Kidney epithelial cell (primary cell): ENCODE data around the gene DUSP16. TPM values are rescaled to one million over a fixed set of nuclear protein-coding genes. Genes with fewer than 3 reads are reported as not detected.

Experiments
- DNase-seq: peaks from one replicate; pipeline ENCODE4 v3.0.0-alpha.2; 2010; ENCODE audit warnings: low read depth
- H3K27me3 ChIP-seq: 2 replicates; pipeline ENCODE4 v1.6.0; 2011; ENCODE audit warnings: low read length; ENCODE audit not compliant: control insufficient read depth, insufficient read depth
- H3K36me3 ChIP-seq: 2 replicates; pipeline ENCODE4 v1.5.1; 2011; ENCODE audit warnings: low read length; ENCODE audit not compliant: control insufficient read depth, insufficient read depth
- H3K4me3 ChIP-seq: 2 replicates; pipeline ENCODE4 v1.5.1; 2011; ENCODE audit warnings: low read depth, mild to moderate bottlenecking, control low read depth, low read length
- CTCF ChIP-seq: IDR thresholded peaks from 2 replicates; pipeline ENCODE4 v1.5.1; 2011; ENCODE audit warnings: mild to moderate bottlenecking, moderate library complexity, low read length, control low read depth, inconsistent platforms; ENCODE audit not compliant: insufficient read depth, poor library complexity, severe bottlenecking
- total RNA-seq: library from RNA; depleted of rRNA; stranded (reverse); fragments of >200 nt; gene quantifications from 2 replicates; pipeline ENCODE4 v1.2.3, GENCODE V29; 2015

DUSP16 gene
- total RNA-seq, 1 donor from 2014 or later: 22.7 TPM

- TF ChIP-seq CTCF: no peak
- Histone ChIP-seq H3K27me3 (no peaks in the 10 kb centered on the region), H3K36me3 (no peaks in the 10 kb centered on the region), H3K4me3 (no peak overlapping the region)
- no peak for DNase-seq
These were observed 62.6 kb downstream of the DUSP16 start for GRCh38 chr12:12499909-12500604.

GRCh38 chr12:12498210-12498609 is 64.5 kb downstream of the DUSP16 start:
- no peaks in the 10 kb centered on the region for H3K36me3 ChIP-seq
- no peak for TF ChIP-seq CTCF
- no peak overlapping the region for H3K4me3 ChIP-seq
- H3K27me3 ChIP-seq: no peaks in the 10 kb centered on the region
- no peak for DNase-seq

- no peak for DNase-seq
- H3K36me3 ChIP-seq: no peaks in the 10 kb centered on the region
- no peak for TF ChIP-seq CTCF
- H3K4me3 ChIP-seq: no peak overlapping the region
- no peaks in the 10 kb centered on the region for H3K27me3 ChIP-seq
These were observed 67.1 kb downstream of the DUSP16 start for GRCh38 chr12:12495536-12495935.

- no peaks in the 10 kb centered on the region for H3K27me3 ChIP-seq
- TF ChIP-seq CTCF: no peak
- DNase-seq: no peak
- H3K36me3 ChIP-seq: no peaks in the 10 kb centered on the region
- H3K4me3 ChIP-seq: no peak overlapping the region
These were observed 70.1 kb downstream of the DUSP16 start for GRCh38 chr12:12492547-12492946.

- TF ChIP-seq CTCF: no peak
These were observed 71.1 kb downstream of the DUSP16 start for GRCh38 chr12:12491606-12492005.

More at GRCh38 chr12:12491606-12492005, 71.1 kb downstream of the DUSP16 start:
- H3K36me3 ChIP-seq: no peaks in the 10 kb centered on the region
- DNase-seq: no peak
- H3K4me3 ChIP-seq: no peak overlapping the region
- no peaks in the 10 kb centered on the region for H3K27me3 ChIP-seq
